ENCODE data around the gene LMO3.

- TF ChIP-seq ZNF740 (CRISPR knock-in tag; IDR thresholded peaks at IDR 0.05) (no peak), EP300 (IDR thresholded peaks at IDR 0.05; ENCODE audit: low read depth in 2 of 2, low read length in 2 of 2) (no peak), EP300 (CRISPR knock-in tag; IDR thresholded peaks at IDR 0.05; ENCODE audit: borderline replicate concordance) (no peak), PCBP1 (IDR thresholded peaks at IDR 0.05; ENCODE audit: borderline replicate concordance, low read depth, low read length) (no peak), STAG1 (CRISPR knock-in tag; IDR thresholded peaks at IDR 0.05) (no peak), TAF1 (CRISPR knock-in tag; IDR thresholded peaks at IDR 0.05) (no peak), PLSCR1 (CRISPR knock-in tag; IDR thresholded peaks at IDR 0.05; ENCODE audit: borderline replicate concordance) (no peak), NR2F6 (IDR thresholded peaks at IDR 0.05) (no peak), NR2F6 (CRISPR knock-in tag; IDR thresholded peaks at IDR 0.05) (no peak), POLR2AphosphoS5 (IDR thresholded peaks at IDR 0.05; ENCODE audit: low read depth, low read length) (no peak), RAD21 (CRISPR knock-in tag; IDR thresholded peaks at IDR 0.05) (no peak)
- TF ChIP-seq, protein P1, sequence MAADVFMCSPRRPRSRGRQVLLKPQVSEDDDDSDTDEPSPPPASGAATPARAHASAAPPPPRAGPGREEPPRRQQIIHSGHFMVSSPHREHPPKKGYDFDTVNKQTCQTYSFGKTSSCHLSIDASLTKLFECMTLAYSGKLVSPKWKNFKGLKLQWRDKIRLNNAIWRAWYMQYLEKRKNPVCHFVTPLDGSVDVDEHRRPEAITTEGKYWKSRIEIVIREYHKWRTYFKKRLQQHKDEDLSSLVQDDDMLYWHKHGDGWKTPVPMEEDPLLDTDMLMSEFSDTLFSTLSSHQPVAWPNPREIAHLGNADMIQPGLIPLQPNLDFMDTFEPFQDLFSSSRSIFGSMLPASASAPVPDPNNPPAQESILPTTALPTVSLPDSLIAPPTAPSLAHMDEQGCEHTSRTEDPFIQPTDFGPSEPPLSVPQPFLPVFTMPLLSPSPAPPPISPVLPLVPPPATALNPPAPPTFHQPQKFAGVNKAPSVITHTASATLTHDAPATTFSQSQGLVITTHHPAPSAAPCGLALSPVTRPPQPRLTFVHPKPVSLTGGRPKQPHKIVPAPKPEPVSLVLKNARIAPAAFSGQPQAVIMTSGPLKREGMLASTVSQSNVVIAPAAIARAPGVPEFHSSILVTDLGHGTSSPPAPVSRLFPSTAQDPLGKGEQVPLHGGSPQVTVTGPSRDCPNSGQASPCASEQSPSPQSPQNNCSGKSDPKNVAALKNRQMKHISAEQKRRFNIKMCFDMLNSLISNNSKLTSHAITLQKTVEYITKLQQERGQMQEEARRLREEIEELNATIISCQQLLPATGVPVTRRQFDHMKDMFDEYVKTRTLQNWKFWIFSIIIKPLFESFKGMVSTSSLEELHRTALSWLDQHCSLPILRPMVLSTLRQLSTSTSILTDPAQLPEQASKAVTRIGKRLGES (CRISPR knock-in tag; IDR thresholded peaks at IDR 0.05; ENCODE audit: borderline replicate concordance): no peak
Measured at GRCh38 chr12:16634786-16635185, 28.8 kb upstream of the LMO3 start.

Data from HepG2 (cell line).